ENCODE data around the gene ATP9B.
"Not testable (repeated sequence)": the region's sequence is repeated elsewhere in the genome, so short reads cannot be mapped to it uniquely, and the experiment has no call there.

The ATP9B gene

GRCh38 chr18:79375441-79376154 lies 306.4 kb downstream of the ATP9B start:
- TF ChIP-seq POU2F2 (IDR thresholded peaks at IDR 0.05; ENCODE audit: low read depth, low read length): no peak
- TF ChIP-seq PAX5 (IDR thresholded peaks at IDR 0.05; ENCODE audit: insufficient read depth, low read length, severe bottlenecking): no peak
- no peak for TF ChIP-seq POLR2AphosphoS5 (IDR thresholded peaks at IDR 0.05; ENCODE audit: low read depth, low read length)
- TF ChIP-seq TAF1 (IDR thresholded peaks at IDR 0.05; ENCODE audit: low read depth, low read length): no peak
- TF ChIP-seq POLR2A (IDR thresholded peaks at IDR 0.05; ENCODE audit: low read depth, low read length): no peak
- TF ChIP-seq SPI1 (IDR thresholded peaks at IDR 0.05; ENCODE audit: low read depth, low read length): no peak
- FAIRE-seq (peak; percentile 9), DNase-seq (ENCODE audit: insufficient read length, low spot score) (no peak)

GRCh38 chr18:79376661-79377060 lies 307.5 kb downstream of the ATP9B start:
- not testable (repeated sequence) for DNase-seq (ENCODE audit: insufficient read length, low spot score); FAIRE-seq

GRCh38 chr18:79377187-79377891 lies 308.1 kb downstream of the ATP9B start:
- DNase-seq (ENCODE audit: insufficient read length, low spot score) (no peak), FAIRE-seq (no peak)
- no peak for TF ChIP-seq POLR2A (IDR thresholded peaks at IDR 0.05; ENCODE audit: low read depth, low read length)
- no peak for TF ChIP-seq TAF1 (IDR thresholded peaks at IDR 0.05; ENCODE audit: low read depth, low read length)
- no peak for TF ChIP-seq PAX5 (IDR thresholded peaks at IDR 0.05; ENCODE audit: insufficient read depth, low read length, severe bottlenecking)
- no peak for TF ChIP-seq SPI1 (IDR thresholded peaks at IDR 0.05; ENCODE audit: low read depth, low read length)
- no peak for TF ChIP-seq POU2F2 (IDR thresholded peaks at IDR 0.05; ENCODE audit: low read depth, low read length)
- no peak for TF ChIP-seq POLR2AphosphoS5 (IDR thresholded peaks at IDR 0.05; ENCODE audit: low read depth, low read length)

DNA sequence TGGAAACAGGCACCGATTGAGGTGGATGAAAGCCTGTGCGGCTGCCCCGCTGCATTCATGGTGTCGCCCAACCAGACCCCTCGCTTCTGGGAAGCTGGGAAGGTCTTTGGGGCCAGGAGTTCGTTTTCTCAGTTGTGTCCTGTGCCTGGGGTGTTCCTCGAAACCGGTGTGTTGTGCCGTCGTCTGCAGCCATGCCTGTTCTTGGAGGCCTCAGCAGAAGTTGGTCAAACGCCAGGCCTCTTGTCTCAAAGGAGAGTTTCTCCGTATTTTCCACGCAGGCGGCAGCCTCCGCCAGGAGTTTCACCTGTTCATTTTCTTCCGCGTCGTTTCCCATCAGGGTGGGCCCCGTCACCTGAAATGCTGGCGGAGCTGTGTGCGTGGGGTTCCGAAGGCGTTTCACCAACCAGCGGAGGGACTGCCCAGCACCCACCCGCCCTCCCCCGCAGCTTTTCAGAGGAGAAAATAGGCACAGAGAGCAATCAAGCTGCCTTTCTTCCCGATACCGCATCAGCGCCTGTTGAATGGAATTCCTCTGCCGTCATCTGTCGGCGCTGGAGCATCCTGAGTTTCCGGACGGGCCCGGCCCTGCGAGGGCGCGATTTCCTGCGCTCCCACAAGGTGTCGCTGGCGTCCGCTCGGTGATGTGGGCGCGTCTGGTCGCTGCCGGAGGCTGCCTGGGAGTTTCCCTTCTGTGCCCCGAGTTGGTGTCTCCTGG lies 309.5 kb downstream of the ATP9B start:
- FAIRE-seq (peak; percentile 98), DNase-seq (ENCODE audit: insufficient read length, low spot score) (peak; percentile 80)
- TF ChIP-seq TAF1 (IDR thresholded peaks at IDR 0.05; ENCODE audit: low read depth, low read length) (no peak), POU2F2 (IDR thresholded peaks at IDR 0.05; ENCODE audit: low read depth, low read length) (no peak), POLR2AphosphoS5 (IDR thresholded peaks at IDR 0.05; ENCODE audit: low read depth, low read length) (no peak), SPI1 (IDR thresholded peaks at IDR 0.05; ENCODE audit: low read depth, low read length) (no peak), PAX5 (IDR thresholded peaks at IDR 0.05; ENCODE audit: insufficient read depth, low read length, severe bottlenecking) (no peak), POLR2A (IDR thresholded peaks at IDR 0.05; ENCODE audit: low read depth, low read length) (no peak)

DNA sequence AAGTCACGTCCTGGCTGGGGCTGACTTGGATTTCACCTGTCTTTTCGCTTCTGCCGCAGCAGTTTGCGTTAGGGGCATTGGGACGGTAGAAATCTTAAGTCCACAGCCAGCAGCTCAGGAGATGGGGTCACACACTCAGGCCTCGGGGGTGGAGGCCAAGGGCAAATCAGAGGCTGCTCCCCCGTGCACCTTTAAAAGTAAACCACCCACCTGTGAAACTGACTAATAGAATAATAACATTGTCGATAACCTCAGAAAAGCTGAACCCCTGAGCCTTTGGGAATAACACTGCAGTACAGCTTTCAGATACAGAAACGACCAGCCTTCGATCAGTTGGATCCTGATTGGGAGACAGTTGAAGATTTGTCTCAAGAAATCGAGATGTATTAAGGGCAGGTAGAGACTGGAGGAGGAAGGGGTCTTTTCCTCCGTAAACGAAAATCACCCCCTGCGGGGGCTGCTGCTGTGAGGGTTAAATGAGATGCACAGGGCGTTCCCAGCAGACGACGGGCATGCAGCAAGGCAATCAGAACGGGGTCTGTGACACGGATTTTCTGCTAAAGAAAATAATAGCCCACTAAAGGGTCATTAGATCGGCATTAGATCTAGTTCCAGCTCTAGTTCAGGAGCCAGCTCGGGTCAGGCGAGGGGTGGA lies 310.2 kb downstream of the ATP9B start:
- no peak for DNase-seq (ENCODE audit: insufficient read length, low spot score)
- FAIRE-seq: peak; percentile 35
- TF ChIP-seq POLR2A (IDR thresholded peaks at IDR 0.05; ENCODE audit: low read depth, low read length): no peak
- TF ChIP-seq SPI1 (IDR thresholded peaks at IDR 0.05; ENCODE audit: low read depth, low read length): no peak
- no peak for TF ChIP-seq TAF1 (IDR thresholded peaks at IDR 0.05; ENCODE audit: low read depth, low read length)

DNA sequence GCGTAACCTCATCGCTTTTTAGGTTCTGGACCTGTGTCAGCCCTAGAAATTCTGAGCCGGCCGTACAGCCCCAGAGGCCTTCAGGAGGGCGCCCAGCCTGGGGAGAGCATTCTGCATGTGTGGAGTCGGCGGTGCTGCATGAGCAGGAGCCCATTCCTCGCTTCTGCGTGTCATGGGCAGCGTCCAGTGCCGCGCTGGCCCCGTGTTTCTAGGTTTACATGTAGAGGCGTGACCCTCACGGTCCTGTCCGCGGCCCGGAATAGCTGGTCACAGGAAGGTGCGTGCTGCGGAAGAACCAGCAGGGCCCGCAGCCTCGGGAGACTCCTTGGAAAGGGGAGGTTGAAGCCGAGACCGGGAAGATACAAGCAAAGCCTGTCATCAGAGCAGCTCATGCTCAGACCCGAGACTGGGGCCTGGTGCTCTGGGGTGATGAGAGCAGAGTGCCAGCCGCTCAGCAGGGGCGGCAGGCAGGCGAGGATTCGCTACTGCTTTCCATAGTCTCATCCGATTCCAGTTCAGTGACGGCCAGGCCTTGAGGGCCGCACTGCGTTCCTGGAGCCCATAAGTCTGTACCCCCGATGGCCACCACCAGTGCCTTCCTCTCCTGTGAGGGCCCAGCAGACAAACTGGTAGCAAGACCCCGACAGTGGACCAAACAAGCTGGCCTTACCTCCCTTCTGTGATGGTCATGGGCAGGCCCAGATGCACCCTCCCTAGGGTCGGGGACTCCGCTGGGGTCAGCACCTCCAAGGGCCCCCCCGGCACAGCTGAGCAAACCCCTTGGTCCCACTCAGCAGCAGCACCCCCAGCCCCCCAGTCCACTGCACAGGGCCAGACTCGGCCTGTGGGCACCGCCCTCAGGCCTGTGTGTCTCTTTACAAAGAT lies 311.0 kb downstream of the ATP9B start:
- no peak for FAIRE-seq
- no peak for TF ChIP-seq TAF1 (IDR thresholded peaks at IDR 0.05; ENCODE audit: low read depth, low read length)
- no peak for TF ChIP-seq SPI1 (IDR thresholded peaks at IDR 0.05; ENCODE audit: low read depth, low read length)
- TF ChIP-seq POU2F2 (IDR thresholded peaks at IDR 0.05; ENCODE audit: low read depth, low read length): no peak
- no peak for TF ChIP-seq POLR2AphosphoS5 (IDR thresholded peaks at IDR 0.05; ENCODE audit: low read depth, low read length)
- no peak for TF ChIP-seq PAX5 (IDR thresholded peaks at IDR 0.05; ENCODE audit: insufficient read depth, low read length, severe bottlenecking)
- no peak for TF ChIP-seq POLR2A (IDR thresholded peaks at IDR 0.05; ENCODE audit: low read depth, low read length)

DNA sequence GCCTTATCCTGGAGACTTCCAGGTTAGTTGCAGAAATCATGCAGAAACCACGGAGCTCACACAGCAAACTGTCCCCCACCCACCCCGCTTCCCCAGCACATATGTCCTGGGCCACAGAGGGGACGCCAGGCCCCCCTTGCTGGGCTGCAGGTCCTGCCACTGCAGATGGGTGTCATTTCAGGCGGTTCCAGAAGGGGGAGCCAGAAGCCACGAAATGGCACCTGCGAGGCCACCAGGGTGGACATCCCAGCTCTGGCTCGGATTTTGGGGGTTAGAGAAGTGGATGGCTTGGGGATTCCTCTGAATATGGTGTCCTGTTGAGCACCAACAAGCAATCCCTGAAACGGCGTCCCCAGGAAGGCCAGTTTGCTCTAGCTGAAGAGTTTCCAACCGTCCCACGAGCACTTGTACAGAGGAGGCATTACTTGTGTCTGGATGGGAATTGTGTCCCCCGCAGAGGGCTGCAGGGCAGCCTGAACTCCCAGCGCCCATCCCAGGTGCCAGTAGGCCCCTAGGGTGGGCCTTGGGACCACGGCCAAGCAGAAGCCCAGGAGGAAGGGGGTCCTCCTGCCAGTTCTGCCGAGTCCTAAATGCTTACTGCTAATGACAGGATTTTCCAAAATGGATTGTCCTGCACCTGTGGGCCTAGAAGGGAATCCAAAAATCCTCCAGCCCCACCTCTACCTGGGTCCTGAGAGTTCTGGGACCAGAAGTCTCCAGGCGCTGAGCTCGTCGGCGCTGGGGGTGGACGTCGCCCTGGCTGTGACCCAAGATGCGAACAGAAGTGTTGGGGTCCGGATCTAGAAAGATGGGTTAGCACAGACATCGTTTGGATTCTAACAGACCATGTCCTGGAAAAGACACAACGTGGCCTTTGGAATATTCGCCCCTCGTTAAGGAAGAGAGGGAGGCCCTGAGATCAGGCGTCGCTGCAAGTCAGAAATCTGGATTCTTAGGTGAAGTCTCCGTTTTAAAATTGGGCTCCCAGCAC lies 311.9 kb downstream of the ATP9B start:
- TF ChIP-seq SPI1 (IDR thresholded peaks at IDR 0.05; ENCODE audit: low read depth, low read length) (no peak), POU2F2 (IDR thresholded peaks at IDR 0.05; ENCODE audit: low read depth, low read length) (0 out of 2 replicates have a peak, but pooled peaks have one; percentile 21), POLR2A (IDR thresholded peaks at IDR 0.05; ENCODE audit: low read depth, low read length) (no peak), TAF1 (IDR thresholded peaks at IDR 0.05; ENCODE audit: low read depth, low read length) (no peak), POLR2AphosphoS5 (IDR thresholded peaks at IDR 0.05; ENCODE audit: low read depth, low read length) (no peak), PAX5 (IDR thresholded peaks at IDR 0.05; ENCODE audit: insufficient read depth, low read length, severe bottlenecking) (no peak)
- peak; percentile 84 for DNase-seq (ENCODE audit: insufficient read length, low spot score)
- FAIRE-seq: peak; percentile 83

More for the DNA sequence above, 311.0 kb downstream of the ATP9B start:
- DNase-seq (ENCODE audit: insufficient read length, low spot score): no peak

Data from GM12891 (cell line).